DMS 273 treated with DMSO at 0.1 percent for 48 hours (cell line): Measurements from ENCODE around the gene PCCB.
"Not testable (repeated sequence)": the region's sequence is repeated elsewhere in the genome, so short reads cannot be mapped to it uniquely, and the experiment has no call there.

Experiments used
- DNase-seq: peaks from one replicate; lab custom pipeline; 2025; lab: John Stamatoyannopoulos, UW

The PCCB gene

DNA sequence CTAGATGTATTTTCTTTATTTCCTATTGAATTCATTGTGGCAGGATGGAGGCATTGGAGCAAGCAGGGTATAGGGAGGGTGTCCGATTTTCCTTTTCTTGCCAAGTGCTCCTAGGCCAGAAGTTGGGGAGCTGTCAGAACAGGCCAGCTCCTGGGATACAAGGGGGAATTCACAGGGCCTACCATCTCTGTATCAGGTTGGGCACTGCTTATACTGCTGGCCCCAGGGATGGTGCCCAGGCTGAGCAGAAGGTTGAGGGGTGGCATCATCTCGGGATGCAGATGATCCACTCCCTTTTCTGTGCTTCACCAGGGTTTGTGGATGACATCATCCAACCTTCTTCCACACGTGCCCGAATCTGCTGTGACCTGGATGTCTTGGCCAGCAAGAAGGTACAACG, 79.5 kb downstream of the PCCB start:
- DNase-seq, result no peak

DNA sequence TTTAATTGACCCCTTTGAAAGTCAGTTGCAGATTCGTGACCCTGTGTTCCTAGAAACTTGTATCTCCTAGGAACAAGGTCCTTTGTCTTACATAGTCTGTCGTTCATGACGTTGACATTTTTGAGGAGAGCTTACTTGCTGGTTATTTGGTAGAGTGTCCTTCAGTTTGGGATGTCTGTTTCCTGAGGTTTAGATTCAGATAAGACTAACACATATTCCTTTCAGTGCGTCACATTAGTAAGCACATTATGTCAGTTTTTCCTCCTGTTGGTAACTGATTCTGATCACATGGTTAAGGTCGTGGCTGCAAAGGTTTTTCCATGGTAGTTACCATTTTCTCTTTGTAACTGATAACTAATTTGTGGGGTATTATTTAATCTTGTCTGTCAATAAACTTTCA, 80.8 kb downstream of the PCCB start:
- no peak for DNase-seq

DNA sequence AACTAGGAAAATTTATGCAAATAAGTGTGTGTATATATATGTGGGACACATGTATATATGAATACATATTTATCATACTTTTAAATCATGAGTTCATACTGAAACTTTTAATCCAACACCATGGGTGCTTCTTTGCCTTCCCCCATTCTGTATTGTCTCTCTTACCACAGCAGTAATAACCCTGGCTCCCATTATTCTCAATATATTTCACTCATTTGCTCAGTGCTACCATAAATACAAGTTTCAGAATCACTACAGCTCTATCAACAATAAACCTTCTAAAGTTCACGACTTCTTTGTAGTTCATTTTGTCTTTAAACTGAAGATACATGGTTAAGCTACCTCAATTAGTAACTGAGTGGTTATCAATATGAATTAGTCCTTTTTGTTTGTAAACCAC, 82.2 kb downstream of the PCCB start:
- no peak for DNase-seq

DNA sequence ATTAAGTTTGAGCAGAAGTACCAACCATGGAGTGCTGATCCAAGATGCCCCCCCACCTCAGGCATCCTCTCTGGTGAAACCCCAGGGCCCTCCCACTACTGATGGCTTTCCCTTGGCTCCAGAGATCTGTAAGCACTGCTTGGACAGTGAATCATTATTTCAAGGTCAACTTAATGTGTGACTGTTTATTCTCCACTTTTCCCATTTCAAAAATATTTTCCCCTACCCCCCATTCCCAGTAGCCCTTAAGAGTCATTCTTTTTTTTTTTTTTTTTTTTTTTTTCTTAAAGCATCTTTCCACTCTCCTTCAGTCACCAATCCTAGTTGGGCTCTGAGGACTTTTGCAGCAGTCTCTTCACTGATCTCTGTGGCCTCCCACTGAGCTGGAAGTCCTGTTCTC, 82.6 kb downstream of the PCCB start:
- no peak for DNase-seq

DNA sequence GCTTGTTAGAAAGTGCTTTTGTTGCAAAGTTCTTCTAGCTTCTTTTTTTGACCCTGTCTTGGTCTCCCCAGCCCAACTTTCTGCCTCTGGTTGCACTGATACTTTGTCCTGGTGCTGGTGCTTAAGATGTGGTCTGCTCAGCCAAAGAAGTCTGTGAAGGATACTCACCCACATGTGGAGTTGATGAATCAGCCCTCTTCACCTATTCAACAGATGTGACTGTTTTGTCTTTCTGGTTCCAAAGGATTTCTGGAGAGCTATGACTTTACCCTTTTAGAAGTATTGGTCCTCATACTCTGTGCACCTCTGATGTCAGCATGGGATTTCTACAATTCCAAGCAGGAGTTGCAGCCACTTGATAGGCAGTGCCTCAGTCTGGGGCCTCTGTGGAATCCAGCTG, 84.1 kb downstream of the PCCB start:
- no peak for DNase-seq

DNA sequence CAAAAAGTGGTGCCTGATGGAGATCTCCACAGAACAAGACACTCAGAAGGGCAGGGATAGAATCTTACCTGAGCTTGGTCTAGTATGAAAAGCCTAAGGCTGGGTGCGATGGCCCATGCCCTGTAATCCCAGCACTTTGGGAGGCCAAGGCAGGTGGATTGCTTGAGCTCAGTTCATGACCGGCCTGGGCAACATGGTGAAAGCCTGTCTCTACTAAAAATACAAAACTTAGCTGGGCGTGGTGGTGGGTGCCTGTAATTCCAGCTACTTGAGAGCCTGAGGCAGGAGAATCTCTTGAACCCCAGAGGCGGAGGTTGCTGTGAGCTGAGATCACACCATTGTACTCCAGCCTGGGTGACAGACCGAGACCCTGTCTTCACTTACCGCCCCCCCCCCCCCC, 84.6 kb downstream of the PCCB start:
- DNase-seq, result not testable (repeated sequence)

DNA sequence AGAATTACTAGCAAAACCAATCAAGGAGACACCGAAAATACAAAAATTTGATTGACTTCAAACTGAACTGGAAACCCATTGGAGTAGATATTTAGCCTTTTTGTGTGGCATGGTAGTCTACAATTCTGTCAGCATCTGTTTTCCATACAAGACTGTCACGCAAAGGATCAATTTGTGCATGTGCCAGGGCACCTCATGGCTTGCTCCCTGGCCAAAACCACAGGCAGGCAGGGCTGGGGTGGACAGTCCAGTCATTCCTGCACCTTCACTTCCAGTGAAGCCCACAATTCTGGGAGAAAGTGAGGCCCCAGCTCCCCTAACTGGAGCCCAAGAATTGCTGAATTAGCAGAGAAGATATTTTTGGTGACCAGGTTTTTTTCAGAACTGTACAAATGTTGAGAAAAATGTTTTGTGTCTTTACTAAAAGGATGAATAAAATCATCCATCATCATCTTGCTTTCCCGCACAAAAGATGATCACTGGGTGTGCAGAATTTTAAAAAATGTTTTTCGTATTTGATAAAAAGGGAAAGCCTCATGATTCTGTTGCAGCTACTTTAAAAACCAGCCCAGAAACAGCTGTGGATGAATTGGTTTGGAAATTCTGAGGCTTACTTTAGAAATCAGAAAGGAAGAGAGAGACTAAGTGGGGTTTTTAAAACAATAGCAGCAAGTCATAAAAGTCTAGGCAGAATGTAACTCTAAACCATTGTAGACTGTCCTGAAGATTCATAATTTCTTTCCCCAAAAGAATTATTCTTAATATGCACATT, 86.4 kb downstream of the PCCB start:
- DNase-seq, result no peak

DNA sequence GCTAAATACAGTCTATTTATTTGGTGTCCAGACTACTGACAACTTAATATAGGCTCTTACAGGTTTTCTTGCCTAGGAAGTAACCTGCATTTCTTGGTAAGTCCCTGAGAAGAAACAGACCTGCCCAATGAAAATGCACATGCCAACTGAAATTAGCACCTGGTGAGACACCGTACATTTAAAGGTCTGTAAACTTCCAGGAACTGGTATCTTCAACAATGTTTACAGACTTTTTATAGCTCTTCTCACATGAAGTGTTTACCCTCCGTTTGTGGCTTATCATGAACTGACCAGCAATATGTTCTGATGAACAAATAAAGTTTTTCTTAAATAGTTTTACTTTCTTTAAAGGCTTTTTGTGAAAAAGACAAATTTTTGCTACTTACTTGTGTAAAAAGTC, 93.3 kb downstream of the PCCB start:
- no peak for DNase-seq

DNA sequence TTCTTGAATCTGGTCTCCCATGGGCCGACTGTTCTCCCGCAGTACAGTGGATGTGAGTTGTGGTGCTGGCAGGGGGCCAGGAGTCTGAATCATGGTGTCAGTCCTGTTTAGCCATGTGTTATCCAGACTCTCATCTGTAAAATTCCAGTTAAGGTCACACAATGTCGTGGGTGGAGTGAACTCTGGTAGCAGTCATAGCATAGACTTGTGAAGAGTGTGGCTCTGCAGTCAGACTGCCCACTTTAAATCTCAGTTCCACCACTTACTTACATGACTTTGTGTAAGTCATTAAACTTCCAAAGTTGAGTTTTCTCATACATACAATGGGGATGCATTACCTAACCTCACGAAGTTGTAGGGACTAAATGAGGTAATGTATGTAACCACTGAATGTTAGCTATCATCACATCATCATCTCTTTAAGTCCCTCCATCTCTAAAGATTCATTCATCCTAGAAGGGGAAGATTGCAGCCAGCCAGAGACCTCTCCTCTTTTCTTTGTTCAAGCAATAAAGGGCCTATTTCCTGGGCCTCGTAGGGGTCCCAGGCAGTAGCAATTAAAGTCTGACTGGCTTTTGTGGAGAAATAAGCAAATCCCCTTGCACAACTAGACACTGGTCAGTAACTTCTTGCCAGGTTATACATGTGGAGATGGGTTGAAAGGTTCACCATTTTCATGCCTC, 93.9 kb downstream of the PCCB start:
- no peak for DNase-seq

DNA sequence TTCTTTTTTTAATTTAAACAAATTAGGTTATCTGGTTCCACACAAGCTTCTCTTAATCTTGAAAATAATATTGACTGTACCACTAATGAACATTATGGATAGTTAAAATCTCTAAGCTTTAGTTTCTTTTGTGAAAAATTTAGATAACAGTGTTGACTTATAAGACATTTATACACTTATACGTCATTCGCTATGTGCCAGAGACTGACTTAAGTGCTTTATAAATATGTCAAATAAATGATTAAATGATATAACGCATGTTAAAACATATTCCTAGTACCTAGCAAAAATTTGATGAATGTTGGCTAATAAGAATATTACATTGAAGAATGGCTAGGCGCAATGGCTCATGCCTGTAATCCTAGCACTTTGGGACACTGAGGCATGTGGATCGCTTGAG, 96.3 kb downstream of the PCCB start:
- no peak for DNase-seq

DNA sequence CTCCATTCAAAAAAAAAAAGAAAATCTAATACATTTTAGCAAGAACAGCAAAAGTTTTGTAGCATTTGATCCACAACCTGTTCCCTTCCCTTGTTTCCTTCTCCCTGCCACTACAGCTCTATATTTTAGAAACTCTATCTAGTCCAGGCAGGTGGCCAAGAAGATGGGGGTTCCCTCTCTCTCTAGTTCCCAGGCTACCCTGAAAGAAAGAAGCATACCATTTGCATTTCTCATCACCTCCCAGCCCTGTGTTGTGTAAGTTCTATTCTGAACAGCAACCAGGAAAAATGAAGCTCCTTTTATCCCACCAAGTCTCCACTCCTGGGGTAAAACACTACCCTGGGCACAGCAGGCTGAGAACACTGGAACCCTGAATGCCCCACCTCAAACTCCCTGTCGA, 100.0 kb downstream of the PCCB start:
- no peak for DNase-seq

DNA sequence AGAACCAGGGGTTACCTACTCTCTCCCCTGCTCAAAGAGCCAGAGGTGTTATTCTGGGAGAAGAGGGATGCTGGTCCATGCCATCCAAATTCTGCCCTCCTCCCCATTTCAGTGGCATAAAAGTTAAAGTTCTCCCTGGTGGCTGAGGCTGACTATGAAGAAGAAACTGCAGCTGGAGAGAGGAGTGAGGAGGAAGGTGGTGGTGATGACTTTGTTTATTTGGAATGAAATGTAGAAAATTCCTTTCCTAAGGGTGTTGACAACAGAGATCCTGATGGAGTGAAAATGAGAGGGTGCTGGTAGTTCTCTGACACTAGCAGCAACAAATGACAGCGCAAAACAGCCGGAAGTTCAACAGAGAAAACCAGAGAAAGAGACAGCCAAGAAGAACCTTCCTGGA, 100.4 kb downstream of the PCCB start:
- DNase-seq, result no peak

DNA sequence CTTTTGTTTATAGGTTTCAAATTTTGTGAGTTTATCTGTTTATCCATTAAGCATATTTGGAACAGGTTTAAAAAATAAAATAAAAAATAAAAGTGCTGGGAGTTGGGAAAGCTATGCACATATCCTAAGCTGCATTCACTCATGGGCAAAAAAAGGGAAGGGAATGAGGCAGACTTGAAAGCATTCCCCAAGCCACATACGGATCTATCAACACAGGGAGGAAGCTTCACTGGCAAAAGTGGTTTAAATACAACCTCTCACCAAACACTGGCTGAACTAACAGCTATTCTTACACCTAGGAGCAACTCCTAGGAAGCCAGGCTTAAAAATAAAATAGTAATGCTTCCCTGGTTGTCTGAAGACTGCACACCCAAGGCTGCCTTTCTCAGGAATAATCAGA, 101.2 kb downstream of the PCCB start:
- DNase-seq, result no peak

DNA sequence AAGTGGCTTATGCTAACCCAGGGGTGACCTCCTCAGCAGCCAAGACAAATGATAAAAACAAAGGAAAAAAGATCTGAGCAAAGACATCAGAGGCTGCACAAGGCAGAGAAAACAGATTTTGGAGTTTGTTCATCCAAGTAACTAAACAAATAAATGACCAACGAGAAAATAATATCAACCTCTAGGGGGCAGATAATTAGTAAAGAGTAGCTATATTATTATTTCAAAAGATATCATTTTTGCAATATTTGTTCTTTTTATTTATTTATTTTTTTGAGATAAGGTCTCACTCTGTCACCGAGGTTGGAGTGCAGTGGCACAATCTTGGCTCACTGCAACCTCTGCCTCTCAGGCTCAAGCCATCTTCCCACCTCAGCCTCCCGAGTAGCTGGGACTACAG, 101.8 kb downstream of the PCCB start:
- DNase-seq, result no peak

DNA sequence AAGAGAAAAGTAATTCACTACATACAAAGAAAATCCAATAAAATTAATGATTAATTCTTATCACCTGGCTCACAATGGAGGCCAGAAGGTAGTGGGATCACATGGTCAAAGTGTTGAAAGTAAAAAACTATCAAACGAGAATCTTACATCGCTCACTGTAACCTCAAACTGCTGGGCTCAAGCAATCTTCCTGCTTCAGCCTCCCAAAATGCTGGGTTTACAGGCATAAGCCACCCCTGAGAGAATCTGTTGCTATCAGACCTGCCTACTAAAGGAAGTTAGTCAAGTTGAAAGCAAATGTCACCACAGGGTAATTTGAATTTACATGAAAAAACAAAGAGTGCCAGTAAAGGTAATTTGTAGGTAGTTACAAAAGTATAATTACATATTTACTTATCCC, 103.3 kb downstream of the PCCB start:
- no peak for DNase-seq

DNA sequence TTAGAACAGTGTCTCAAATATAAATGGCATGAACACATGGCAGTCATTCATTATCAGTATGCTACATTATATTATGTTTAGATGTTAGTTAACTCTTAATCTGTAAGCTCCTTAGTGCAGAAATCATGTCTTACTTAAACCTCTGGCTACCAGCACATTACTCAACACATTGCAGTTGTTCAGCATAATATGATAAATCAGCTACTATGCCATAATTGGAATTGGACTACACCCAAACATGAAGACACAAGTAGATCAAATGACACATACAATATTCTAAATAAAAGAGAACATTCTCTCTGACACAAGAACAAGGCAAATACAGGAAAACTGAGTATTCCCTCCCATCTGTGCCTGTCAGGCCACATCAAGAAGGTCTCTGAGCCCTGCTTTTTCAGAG, 116.1 kb downstream of the PCCB start:
- no peak for DNase-seq

DNA sequence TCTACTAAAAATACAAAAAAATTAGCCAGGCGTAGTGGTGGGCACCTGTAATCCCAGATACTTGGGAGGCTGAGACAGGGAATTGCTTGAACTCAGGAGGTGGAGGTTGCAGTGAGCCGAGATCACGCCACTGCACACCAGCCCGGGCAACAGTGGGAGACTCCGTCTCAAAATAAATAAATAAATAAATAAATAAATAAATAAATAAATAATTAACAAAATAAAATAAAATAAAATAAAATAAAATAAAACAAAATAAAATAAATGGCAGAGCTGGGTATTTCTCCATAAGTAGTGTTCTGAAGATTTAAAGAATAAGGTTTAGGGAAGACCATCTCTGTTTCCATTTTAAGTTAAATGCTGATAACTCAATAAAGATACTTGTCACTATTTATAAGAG, 125.7 kb downstream of the PCCB start:
- DNase-seq, result not testable (repeated sequence)

DNA sequence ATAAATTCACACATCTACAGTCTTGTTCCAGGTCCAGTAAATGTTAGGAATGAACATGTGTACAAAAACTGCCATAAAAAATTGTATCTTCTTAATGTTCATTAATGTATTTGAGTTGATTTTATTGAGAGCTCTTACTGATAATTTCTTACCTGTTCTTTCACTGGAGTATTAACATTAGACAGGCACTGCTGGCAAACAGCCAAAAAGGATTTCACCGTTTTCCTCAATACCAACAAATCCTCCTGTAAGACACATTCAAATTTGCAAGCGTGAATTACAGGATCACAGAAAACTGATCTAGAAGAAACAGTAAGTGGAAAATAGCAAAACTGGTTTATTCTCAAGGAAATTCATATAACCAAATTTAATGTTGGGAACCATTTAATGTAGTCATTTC, 127.4 kb downstream of the PCCB start:
- no peak for DNase-seq

DNA sequence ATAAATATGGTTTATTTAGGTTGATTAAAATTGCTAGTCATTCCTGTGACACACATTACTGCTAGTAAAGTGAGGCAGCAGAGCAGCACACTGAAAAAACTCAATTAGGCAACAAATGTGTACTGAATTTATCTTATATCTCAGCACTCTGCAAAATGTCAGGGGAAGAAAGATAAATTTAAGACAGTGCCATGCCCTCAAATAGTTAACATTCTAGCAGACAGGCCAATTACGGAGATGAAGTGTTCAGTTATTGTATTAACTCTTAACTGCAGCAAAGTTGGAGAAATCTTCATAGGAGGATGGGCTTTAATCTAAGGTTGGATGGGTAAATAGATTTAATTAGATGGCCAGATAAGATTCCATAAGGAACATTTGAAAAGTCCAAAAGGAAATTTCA, 127.9 kb downstream of the PCCB start:
- no peak for DNase-seq
